ENCODE data around the gene CAPN8.

CAPN8 gene

DNA sequence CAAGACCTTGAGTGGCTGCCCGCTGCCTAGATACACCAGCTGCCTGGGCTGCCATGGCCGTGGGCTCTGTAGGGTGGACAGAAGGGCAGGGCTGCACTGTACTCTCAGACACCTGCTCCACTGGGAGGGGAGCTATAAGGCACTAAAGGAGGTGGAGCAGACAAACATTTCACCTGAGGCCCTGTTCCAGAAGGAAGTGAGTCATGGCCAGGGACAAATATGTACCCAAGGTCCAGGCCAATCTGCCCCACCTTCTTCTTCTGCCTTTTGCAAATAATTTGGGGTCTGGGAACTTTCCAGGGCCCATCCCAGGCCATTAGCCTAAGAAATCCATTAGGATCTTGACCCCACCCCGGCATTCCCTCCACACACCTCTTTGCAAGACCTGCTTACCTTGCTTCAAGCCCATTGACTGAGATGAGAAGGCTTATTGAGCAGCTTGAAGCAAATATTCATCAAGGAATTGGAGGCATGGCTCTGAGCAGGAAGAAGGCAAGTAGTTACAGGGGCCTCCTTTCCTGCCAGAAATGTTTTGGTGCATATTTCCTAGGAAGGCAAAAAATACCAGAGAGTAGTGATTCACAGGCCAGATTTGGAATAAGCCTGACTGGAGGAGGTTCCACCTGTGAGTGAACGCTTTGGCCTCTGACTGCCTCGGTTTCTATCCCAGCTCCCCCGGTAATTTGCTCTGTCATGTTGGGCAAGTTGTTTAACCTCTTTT lies at the start of gene CAPN8:
CAPN8 (minus strand) TSS at position 110 of the 721 bp plus-strand sequence; CDS start at position 55, 55 bp downstream.
- no peak for DNase-seq (ENCODE audit: low read depth)

DNA sequence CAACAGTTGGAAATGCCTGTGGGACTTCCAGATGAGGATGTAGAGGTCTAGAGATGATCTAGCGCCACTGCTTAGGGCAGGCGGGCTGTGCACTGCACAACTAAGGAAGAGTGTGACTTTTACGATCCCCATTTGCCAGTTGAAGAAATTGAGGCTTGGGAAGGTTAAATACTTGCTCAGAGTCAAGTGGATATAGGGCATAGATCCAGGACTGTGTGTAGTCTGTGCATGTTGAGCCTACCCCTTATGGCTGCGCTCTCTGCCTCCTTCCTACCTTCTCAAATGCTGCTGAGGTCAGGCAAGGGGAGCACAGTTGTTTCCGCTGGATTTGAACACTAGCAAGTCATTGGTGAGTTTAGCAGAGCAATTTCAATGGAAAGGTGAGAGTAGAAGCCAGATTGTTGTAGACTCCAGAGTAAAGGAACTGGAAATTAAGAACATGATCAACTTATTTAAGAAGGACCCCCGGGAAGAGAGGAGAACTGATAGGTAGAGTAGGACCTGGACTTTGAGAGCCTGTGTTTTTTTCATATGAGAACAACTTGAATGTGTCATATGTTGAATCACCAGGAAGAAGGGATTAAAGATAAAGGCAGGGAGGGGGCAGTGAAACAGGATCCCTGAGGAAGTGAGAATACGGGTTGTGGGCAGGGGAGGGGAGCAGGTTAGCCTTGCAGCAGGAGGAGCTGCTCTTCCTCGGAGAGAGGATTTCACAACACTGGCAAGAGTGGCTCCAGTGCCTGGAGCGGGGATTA lies 49.5 kb upstream of the CAPN8 start:
- no peak for DNase-seq (ENCODE audit: low read depth)

GRCh38 chr1:223714421-223714724 lies 48.9 kb upstream of the CAPN8 start:
- DNase-seq (ENCODE audit: low read depth), result no peak

GRCh38 chr1:223713546-223714420 lies 48.3 kb upstream of the CAPN8 start:
- no peak for DNase-seq (ENCODE audit: low read depth)

- no peak for DNase-seq (ENCODE audit: low read depth)
These were observed 47.5 kb upstream of the CAPN8 start for GRCh38 chr1:223712850-223713474.

DNA sequence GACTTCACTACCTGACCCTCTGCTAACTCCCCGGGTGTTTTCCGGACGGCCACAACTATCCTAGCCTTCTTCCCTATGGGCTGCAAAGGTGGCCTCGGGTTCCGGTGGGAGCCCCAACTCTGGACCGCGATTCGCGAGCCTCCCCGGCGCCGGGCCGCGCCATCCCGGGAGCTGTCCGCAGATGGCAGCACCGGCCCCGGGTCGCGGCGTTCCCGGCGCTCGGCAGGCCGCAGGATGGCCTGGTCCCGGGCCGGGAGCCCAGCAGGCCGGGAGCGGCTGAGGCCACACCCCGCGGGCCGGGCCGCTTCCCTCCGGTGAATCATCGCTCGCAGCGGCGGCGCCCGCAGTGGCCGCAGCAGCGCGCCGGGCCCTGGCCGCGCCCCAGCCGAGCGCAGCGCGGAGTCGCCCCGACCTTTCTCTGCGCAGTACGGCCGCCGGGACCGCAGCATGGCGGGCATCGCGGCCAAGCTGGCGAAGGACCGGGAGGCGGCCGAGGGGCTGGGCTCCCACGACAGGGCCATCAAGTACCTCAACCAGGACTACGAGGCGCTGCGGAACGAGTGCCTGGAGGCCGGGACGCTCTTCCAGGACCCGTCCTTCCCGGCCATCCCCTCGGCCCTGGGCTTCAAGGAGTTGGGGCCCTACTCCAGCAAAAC lies 46.8 kb upstream of the CAPN8 start, which contains the start of gene CAPN2:
CAPN2 (plus strand) TSS at position 346 of the 656 bp plus-strand sequence; CDS start at position 448, 102 bp downstream.
- DNase-seq (ENCODE audit: low read depth), result no peak

DNA sequence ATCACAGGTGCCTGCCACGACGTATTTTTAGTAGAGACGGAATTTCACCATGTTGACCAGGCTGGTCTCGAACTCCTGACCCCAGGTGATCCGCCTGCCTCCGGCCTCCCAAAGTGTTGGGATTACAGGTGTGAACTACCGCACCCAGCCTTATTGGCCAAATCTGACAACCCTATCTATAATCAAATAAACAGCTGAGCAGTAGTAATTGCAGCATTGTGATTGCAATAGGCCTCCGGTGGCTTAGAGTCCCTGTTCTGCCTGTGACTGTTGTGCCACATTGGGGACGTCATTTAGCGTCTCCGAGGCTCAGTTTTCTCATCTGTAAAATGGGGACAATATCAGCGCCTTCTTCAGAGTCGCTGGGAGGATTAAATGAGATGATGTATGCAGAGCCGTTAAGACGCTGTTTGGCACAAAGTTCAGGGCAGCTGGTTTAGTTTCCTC lies 46.3 kb upstream of the CAPN8 start:
- no peak for DNase-seq (ENCODE audit: low read depth)

- no peak for DNase-seq (ENCODE audit: low read depth)
These were observed 45.7 kb upstream of the CAPN8 start for GRCh38 chr1:223711173-223711572.

DNA sequence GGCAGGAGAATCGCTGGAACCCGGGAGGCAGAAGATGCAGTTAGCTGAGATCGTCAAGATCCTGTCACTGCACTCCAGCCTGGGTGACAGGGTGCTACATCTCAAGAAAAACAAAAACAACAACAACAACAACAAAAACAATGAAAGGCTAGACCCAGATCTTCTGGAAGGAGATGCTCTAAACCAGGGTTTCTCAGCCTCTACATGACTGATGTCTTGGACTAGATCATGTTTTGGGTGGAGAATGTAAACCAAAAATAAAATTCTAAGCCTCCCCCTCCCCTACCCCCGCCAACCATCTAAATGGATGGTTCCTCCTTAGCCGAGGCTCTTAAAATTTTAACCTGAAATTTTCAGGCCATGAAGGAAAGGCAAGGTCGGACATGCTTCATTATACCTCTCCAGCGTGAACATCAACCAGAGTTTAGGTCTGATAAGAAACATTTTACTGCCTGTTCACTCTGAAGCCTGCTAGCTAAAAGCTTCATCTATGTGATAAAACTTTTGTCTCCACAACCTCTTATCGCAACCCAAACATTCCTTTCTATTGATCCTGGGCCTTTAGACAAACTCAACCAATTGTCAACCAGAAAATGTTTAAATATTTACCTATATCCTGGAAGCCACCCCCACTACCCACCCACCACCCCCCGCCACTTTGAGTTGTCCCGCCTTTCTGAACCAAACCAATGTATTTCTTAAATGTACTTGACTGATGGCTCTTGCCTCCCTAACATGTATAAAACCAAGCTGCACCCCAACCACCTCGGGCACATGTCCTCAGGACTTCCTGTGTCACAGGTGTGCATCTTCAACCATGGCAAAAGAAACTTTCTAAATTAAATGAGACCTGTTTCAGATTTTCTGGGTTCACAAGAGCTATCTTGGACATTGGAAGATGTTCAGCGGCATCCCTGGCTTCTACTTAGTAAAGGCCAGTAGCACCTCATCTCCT lies 45.0 kb upstream of the CAPN8 start:
- no peak for DNase-seq (ENCODE audit: low read depth)

GRCh38 chr1:223709598-223709997 lies 44.1 kb upstream of the CAPN8 start:
- DNase-seq (ENCODE audit: low read depth), result no peak

- DNase-seq (ENCODE audit: low read depth), result no peak
These were observed 43.3 kb upstream of the CAPN8 start for GRCh38 chr1:223708651-223709268.

DNA sequence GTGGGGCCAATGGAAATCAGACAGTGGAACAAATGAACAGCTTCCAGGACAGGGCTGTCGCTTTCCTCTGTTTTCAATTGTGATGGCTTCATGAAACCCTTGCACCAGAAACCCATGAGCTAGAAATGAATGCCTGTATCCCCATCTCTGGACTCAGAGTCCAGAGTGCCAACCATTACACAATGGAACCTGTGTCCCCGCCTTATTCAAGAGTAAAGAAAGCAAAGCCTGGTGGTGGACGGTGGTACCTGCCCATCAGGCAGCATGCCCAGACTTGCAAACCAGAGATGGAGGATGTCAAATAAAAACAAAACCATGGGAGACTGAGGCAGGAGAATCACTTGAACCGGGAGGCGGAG lies 42.5 kb upstream of the CAPN8 start:
- DNase-seq (ENCODE audit: low read depth), result no peak

DNA sequence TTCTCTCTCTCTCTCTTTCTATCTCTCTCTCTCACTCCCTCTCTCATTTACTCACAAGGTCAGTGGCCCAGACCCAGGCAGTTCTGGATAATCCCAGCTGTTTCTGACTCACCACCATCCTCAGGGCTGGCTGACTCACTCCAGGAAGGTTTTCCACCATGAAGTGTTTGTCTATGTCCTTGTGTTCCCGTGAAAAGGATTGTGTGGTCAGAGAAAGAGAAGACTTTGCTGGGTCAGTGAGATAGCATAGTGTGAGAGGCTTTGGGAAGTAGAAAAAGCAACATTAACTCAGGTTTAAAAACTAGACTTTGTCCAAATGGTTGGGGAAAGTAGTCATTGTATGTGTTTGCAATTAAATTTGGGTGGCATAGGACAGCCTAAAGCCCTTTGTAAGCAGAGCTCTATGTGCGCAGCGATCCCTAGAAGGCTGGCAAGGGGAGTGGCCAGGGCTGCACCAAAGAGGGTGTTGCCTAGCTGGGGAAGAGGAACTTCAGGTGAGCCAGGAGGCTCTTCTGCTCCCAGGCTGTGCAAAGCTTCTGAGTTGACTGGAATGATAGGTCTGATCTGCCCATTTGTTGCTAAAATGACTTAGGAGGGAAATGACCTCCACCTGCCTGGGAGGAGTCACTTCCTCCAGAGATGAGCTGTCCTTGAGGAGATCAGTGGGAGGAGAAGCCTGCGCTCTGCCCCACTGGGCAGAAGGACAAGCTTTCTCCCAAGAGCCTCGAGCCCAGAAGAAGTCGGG lies 41.9 kb upstream of the CAPN8 start:
- no peak for DNase-seq (ENCODE audit: low read depth)

GRCh38 chr1:223706077-223706973 lies 40.8 kb upstream of the CAPN8 start:
- DNase-seq (ENCODE audit: low read depth), result no peak

GRCh38 chr1:223704921-223705878 lies 39.7 kb upstream of the CAPN8 start:
- DNase-seq (ENCODE audit: low read depth), result no peak

DNA sequence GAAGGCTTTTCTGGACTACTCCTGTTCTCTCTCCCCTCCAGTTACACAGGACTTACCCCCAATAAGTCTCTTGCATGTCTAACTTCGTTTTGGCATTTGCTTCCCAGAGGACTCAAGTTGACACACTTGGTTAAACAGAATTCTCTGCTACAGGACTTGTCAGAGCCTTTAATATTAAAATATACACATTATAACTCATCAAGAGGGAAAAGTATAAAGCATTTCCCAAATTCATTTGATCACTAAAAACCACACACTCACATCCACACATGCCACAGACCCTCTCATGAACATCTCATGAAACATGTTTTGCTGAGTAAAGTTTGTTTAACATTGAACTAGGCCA lies 38.1 kb upstream of the CAPN8 start:
- DNase-seq (ENCODE audit: low read depth), result no peak
